ENCODE measurements around the gene KRCC1.
"Not testable (repeated sequence)": the region's sequence is repeated elsewhere in the genome, so short reads cannot be mapped to it uniquely, and the experiment has no call there.

Gene KRCC1

DNA sequence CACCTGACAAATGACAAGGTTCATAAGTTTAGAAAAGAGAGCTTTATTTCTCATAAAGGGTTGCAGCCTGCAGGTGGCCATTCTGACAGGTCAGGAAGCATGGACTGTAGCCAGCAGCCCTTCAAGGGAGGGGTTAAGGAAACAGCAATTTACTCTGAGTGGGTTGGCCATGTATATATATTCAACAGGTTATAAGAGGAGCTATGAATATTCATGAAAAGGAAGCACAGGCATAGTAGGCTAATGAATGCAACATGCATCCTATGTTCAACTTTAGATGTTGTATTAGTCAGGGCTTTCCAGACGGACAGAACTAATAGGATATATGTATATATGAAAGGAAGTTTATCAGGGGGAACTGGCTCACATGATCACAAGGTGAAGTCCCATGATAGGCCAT is 59.8 kb downstream of the KRCC1 start:
- no peak overlapping the region for H3K4me2 ChIP-seq (ENCODE audit: low read length)
- no peaks in the 10 kb centered on the region for H3K79me2 ChIP-seq
- no peak overlapping the region for H3K9ac ChIP-seq
- no peak overlapping the region for H3K27ac ChIP-seq
- H3K4me3 ChIP-seq (ENCODE audit: low read depth, low read length): no peak overlapping the region
- H3K4me1 ChIP-seq: peaks cover 6% of the 10 kb centered on the region
- H2AFZ ChIP-seq: no peak overlapping the region
- H3K36me3 ChIP-seq (ENCODE audit: control insufficient read depth, insufficient read depth, low read length): no peaks in the 10 kb centered on the region
- no peaks in the 10 kb centered on the region for H3K27me3 ChIP-seq (ENCODE audit: control insufficient read depth, insufficient read depth, low read length)
- H3K9me3 ChIP-seq (ENCODE audit: control insufficient read depth, low read length): no peaks in the 10 kb centered on the region
- TF ChIP-seq, protein P1, sequence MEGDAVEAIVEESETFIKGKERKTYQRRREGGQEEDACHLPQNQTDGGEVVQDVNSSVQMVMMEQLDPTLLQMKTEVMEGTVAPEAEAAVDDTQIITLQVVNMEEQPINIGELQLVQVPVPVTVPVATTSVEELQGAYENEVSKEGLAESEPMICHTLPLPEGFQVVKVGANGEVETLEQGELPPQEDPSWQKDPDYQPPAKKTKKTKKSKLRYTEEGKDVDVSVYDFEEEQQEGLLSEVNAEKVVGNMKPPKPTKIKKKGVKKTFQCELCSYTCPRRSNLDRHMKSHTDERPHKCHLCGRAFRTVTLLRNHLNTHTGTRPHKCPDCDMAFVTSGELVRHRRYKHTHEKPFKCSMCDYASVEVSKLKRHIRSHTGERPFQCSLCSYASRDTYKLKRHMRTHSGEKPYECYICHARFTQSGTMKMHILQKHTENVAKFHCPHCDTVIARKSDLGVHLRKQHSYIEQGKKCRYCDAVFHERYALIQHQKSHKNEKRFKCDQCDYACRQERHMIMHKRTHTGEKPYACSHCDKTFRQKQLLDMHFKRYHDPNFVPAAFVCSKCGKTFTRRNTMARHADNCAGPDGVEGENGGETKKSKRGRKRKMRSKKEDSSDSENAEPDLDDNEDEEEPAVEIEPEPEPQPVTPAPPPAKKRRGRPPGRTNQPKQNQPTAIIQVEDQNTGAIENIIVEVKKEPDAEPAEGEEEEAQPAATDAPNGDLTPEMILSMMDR (IDR thresholded peaks at IDR 0.05): no peak

DNA sequence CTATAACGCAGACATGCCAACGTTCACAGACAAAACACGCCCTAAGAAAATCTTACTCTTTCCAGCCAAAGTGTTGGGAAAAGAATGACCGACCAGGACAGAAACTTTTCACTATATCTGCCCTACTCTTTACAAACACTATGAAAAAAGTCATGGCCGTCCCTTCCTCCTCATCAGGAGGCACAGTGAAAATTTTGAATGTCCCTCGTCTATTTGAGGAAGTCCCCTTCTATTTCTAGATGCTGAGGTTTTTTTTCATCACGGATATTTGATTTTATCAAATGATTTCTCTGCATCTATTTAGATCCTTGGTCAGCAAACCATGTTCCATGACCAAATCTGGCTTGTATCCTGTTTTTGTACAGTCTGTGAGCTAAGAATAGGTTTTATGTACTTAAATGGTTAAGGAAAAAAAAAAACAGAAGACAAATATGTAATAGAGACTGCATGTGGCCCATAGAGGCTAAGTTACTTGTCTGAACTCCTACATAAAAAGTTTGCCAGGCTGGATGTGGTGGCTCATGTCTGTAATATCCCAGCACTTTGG is 61.2 kb downstream of the KRCC1 start:
- H3K79me2 ChIP-seq; H3K4me3 ChIP-seq (ENCODE audit: low read depth, low read length); H3K4me1 ChIP-seq; H2AFZ ChIP-seq; H3K9ac ChIP-seq; H3K9me3 ChIP-seq (ENCODE audit: control insufficient read depth, low read length); H3K27me3 ChIP-seq (ENCODE audit: control insufficient read depth, insufficient read depth, low read length); H3K4me2 ChIP-seq (ENCODE audit: low read length); H3K36me3 ChIP-seq (ENCODE audit: control insufficient read depth, insufficient read depth, low read length): not testable (repeated sequence)
- H3K27ac ChIP-seq: peak overlapping the region; percentile 49

- H3K4me3 ChIP-seq (ENCODE audit: low read depth, low read length); H3K79me2 ChIP-seq; H3K9me3 ChIP-seq (ENCODE audit: control insufficient read depth, low read length); H2AFZ ChIP-seq; H3K4me2 ChIP-seq (ENCODE audit: low read length); H3K36me3 ChIP-seq (ENCODE audit: control insufficient read depth, insufficient read depth, low read length); H3K9ac ChIP-seq; H3K4me1 ChIP-seq; H3K27me3 ChIP-seq (ENCODE audit: control insufficient read depth, insufficient read depth, low read length); H3K27ac ChIP-seq: not testable (repeated sequence)
Observed at GRCh38 chr2:87992569-87992968, 63.0 kb downstream of the KRCC1 start.

DNA sequence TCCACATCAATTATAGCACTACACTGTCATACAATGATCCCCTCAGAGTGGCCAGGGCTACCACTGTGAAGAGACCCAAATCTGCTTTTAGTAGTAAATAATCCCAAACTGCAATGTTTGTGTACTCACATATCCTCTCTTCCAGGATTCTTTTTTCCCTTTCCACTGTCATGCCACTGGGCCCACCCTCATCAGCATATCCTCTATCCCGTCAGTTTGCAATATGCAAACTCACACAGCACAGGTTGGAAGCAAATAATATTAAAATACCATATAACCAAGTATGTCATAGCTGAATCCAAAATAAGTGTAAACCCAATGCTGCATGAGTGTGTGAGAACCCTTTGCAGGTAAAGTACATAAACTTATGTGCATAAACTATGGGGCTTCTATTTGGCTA is 68.1 kb downstream of the KRCC1 start:
- H3K4me1 ChIP-seq; H3K27me3 ChIP-seq (ENCODE audit: control insufficient read depth, insufficient read depth, low read length); H3K4me2 ChIP-seq (ENCODE audit: low read length); H3K27ac ChIP-seq; H3K9me3 ChIP-seq (ENCODE audit: control insufficient read depth, low read length); H3K9ac ChIP-seq; H3K36me3 ChIP-seq (ENCODE audit: control insufficient read depth, insufficient read depth, low read length); H2AFZ ChIP-seq; H3K79me2 ChIP-seq; H3K4me3 ChIP-seq (ENCODE audit: low read depth, low read length): not testable (repeated sequence)

DNA sequence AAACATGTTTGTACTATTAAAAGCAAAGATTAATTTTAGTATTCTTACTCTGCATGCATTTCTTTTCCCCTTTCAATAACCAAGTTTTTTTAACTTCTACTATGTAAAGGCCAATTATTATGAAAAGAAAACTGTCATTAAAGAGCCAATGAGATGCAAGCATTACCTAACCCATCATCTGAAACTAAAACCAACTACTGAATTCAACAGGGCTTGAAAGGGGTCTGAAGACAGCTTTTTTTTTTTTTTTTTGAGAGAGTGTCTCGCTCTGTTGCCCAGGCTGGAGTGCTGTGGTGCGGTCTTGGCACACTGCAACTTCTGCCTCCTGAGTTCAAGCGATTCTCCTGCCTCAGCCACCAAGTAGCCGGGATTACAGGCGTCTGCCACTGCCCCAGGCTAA is 69.7 kb downstream of the KRCC1 start:
- not testable (repeated sequence) for H3K9me3 ChIP-seq (ENCODE audit: control insufficient read depth, low read length); H3K36me3 ChIP-seq (ENCODE audit: control insufficient read depth, insufficient read depth, low read length); H3K27ac ChIP-seq; H3K9ac ChIP-seq; H3K27me3 ChIP-seq (ENCODE audit: control insufficient read depth, insufficient read depth, low read length); H2AFZ ChIP-seq; H3K4me1 ChIP-seq; H3K79me2 ChIP-seq; H3K4me3 ChIP-seq (ENCODE audit: low read depth, low read length); H3K4me2 ChIP-seq (ENCODE audit: low read length)

- not testable (repeated sequence) for H3K9ac ChIP-seq; H3K27me3 ChIP-seq (ENCODE audit: control insufficient read depth, insufficient read depth, low read length); H3K4me2 ChIP-seq (ENCODE audit: low read length); H3K36me3 ChIP-seq (ENCODE audit: control insufficient read depth, insufficient read depth, low read length); H3K27ac ChIP-seq; H3K4me3 ChIP-seq (ENCODE audit: low read depth, low read length); H3K4me1 ChIP-seq; H3K9me3 ChIP-seq (ENCODE audit: control insufficient read depth, low read length); H3K79me2 ChIP-seq; H2AFZ ChIP-seq
Observed at GRCh38 chr2:87981182-87981581, 74.4 kb downstream of the KRCC1 start.
